Fibroblast of lung (primary cell): ENCODE measurements around the gene LRRC70. TPM values are rescaled to one million over a fixed set of nuclear protein-coding genes. Genes with fewer than 3 reads are reported as not detected.

Source experiments
- DNase-seq, 2 donors: peaks; one replicate each; pipeline versions ENCODE4 v3.0.0 to v3.0.0-alpha.2; 2010; ENCODE audit warnings: low read depth in 2 of 2
- H2AFZ ChIP-seq: 2 replicates; pipeline ENCODE4 v1.5.1; 2012; ENCODE audit warnings: low read length, control low read depth, inconsistent platforms
- H3K27ac ChIP-seq: 2 replicates; pipeline ENCODE4 v1.5.1; 2011; ENCODE audit warnings: low read length, control low read depth; ENCODE audit not compliant: insufficient read depth
- H3K27me3 ChIP-seq: 2 replicates; pipeline ENCODE4 v1.5.1; 2011; ENCODE audit warnings: mild to moderate bottlenecking, low read length; ENCODE audit not compliant: control insufficient read depth, insufficient read depth
- H3K36me3 ChIP-seq: 2 replicates; pipeline ENCODE4 v1.5.1; 2011; ENCODE audit warnings: low read length; ENCODE audit not compliant: control insufficient read depth, insufficient read depth
- H3K4me1 ChIP-seq: 2 replicates; pipeline ENCODE4 v1.5.1; 2011; ENCODE audit warnings: low read length; ENCODE audit not compliant: control insufficient read depth, insufficient read depth; ENCODE audit errors: extremely low read depth
- H3K4me2 ChIP-seq: 2 replicates; pipeline ENCODE4 v1.5.1; 2011; ENCODE audit warnings: low read length, control low read depth; ENCODE audit not compliant: insufficient read depth; ENCODE audit errors: extremely low read depth
- H3K4me3 ChIP-seq, 4 experiments: fragments of 200-600 bp in 1 of 4; sonication (generic) in 1 of 4; replicated peaks in 1 of 4; 2 replicates each; pipeline ENCODE4 v1.5.1; 2011 to 2016; ENCODE audit warnings: low read length in 4 of 4, low read depth in 3 of 4, mild to moderate bottlenecking in 3 of 4, control low read depth in 2 of 4, inconsistent platforms in 1 of 4, mixed read lengths in 1 of 4; ENCODE audit not compliant: insufficient read depth in 1 of 4; ENCODE audit errors: control extremely low read depth in 1 of 4
- H3K79me2 ChIP-seq: 2 replicates; pipeline ENCODE4 v1.5.1; 2012; ENCODE audit warnings: mild to moderate bottlenecking, low read length, inconsistent platforms; ENCODE audit not compliant: control insufficient read depth, insufficient read depth
- H3K9ac ChIP-seq: 2 replicates; pipeline ENCODE4 v1.5.1; 2011; ENCODE audit warnings: mild to moderate bottlenecking, low read length, control low read depth; ENCODE audit not compliant: insufficient read depth
- H3K9me3 ChIP-seq: 2 replicates; pipeline ENCODE4 v1.5.1; 2012; ENCODE audit warnings: low read depth, low read length; ENCODE audit not compliant: control insufficient read depth, insufficient read depth
- H4K20me1 ChIP-seq: 2 replicates; pipeline ENCODE4 v1.5.1; 2011; ENCODE audit warnings: low read length; ENCODE audit not compliant: control insufficient read depth, insufficient read depth; ENCODE audit errors: extremely low read depth
- EZH2 ChIP-seq: IDR thresholded peaks from 2 replicates; pipeline ENCODE4 v1.5.1; 2012; ENCODE audit warnings: low read length, control low read depth, mild to moderate bottlenecking; ENCODE audit errors: missing control alignments
- polyA plus RNA-seq, 2 donors: library from polyadenylated mRNA; depleted of rRNA in 1 of 2; stranded (reverse) in 1 of 2; unstranded in 1 of 2; fragments of >200 nt; gene quantifications; 2 replicates each; pipeline ENCODE4 v1.2.1, GENCODE V29; 2011 to 2012; ENCODE audit warnings: missing spikeins in 1 of 2
- total RNA-seq: library from RNA; depleted of rRNA; stranded (reverse); fragments of >200 nt; gene quantifications from 2 replicates; pipeline ENCODE4 v1.2.1, GENCODE V29; 2014
- TF ChIP-seq, protein P1 (sequence below), 2 donors: IDR thresholded peaks in 1 of 2; conservative IDR thresholded peaks in 1 of 2; 1 replicate in 1 of 2; 2 replicates in 1 of 2; pipeline ENCODE4 v1.5.1; 2011 to 2012; ENCODE audit warnings: low read length in 2 of 2, control low read depth in 1 of 2, inconsistent platforms in 1 of 2, low read depth in 1 of 2, mild to moderate bottlenecking in 1 of 2

LRRC70 gene
- total and polyA plus RNA-seq, 2 donors (not counting 1 experiment from before 2014, with no cell fraction given), result 0.34 to 1.3 TPM

DNA sequence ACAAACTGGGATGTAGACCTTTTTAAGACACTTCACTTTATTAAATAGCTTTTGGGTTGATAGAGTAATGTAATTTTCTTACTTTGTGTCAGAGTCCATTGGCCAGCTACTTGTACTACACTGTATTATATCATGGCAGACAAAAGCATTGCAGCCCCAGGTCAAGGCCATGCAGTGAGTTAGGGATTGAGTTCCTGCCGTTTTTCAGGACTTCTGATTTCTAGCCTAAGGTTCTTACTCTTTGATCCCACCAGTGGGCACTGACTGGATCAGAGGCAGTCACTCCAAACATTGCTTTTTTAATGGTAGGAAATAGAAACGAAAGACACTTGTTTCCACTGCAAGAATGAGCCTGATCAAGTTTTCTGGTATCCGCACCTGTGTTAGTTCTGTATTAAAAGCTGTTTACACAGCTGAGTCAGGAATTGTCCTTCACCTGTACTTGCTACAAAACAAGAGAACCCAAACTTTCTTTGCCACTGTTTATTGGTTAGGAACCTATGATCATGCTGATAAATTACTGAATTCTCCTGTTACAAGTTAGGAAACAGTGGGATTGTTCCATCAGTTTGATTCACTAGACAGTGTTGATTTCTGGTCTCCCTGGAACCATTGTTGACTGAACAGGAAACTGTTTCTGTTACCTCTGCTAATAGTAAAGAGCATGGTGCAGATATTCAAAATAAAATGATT, 22.1 kb downstream of the LRRC70 start:
- H3K36me3 ChIP-seq, result no peaks in the 10 kb centered on the region
- no peak overlapping the region for H3K4me3 ChIP-seq
- H3K9me3 ChIP-seq, result no peaks in the 10 kb centered on the region
- H2AFZ ChIP-seq, result no peak overlapping the region
- no peak overlapping the region for H3K9ac ChIP-seq
- no peak overlapping the region for H3K4me2 ChIP-seq
- no peak for DNase-seq
- no peaks in the 10 kb centered on the region for H3K27me3 ChIP-seq
- H3K4me1 ChIP-seq, result no peaks in the 10 kb centered on the region
- no peak for TF ChIP-seq EZH2
- TF ChIP-seq, protein P1, sequence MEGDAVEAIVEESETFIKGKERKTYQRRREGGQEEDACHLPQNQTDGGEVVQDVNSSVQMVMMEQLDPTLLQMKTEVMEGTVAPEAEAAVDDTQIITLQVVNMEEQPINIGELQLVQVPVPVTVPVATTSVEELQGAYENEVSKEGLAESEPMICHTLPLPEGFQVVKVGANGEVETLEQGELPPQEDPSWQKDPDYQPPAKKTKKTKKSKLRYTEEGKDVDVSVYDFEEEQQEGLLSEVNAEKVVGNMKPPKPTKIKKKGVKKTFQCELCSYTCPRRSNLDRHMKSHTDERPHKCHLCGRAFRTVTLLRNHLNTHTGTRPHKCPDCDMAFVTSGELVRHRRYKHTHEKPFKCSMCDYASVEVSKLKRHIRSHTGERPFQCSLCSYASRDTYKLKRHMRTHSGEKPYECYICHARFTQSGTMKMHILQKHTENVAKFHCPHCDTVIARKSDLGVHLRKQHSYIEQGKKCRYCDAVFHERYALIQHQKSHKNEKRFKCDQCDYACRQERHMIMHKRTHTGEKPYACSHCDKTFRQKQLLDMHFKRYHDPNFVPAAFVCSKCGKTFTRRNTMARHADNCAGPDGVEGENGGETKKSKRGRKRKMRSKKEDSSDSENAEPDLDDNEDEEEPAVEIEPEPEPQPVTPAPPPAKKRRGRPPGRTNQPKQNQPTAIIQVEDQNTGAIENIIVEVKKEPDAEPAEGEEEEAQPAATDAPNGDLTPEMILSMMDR (conservative IDR thresholded peaks at IDR 0.05 in 1 of 2, IDR thresholded peaks at IDR 0.05 in 1 of 2; ENCODE audit: low read depth in 1 of 2, low read length in 2 of 2), result no peak
- H3K79me2 ChIP-seq, result no peaks in the 10 kb centered on the region
- no peak overlapping the region for H3K27ac ChIP-seq
- H4K20me1 ChIP-seq, result no peaks in the 10 kb centered on the region

DNA sequence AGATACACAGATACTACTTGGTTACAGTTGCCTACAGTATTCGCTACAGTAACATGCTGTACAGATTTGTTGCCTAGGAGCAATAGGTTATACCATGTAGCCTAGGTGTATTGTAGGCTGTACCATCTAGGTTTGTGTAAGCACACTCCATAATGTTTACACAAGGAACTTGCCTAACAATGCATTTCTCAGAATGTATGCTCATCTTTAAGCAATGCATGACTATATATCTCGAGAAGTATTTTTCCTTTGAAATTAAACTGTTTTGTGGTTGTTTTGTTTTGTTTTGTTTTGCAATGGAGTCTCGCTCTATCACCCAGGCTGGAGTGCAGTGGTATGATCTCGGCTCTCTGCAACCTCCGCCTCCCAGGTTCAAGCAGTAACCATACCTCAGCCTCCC, 25.3 kb downstream of the LRRC70 start:
- Histone ChIP-seq H3K36me3 (no peaks in the 10 kb centered on the region), H2AFZ (no peak overlapping the region), H3K27ac (no peak overlapping the region), H3K4me2 (no peak overlapping the region), H4K20me1 (no peaks in the 10 kb centered on the region), H3K79me2 (no peaks in the 10 kb centered on the region), H3K9me3 (no peaks in the 10 kb centered on the region), H3K4me3 (no peak overlapping the region), H3K4me1 (no peaks in the 10 kb centered on the region), H3K9ac (no peak overlapping the region), H3K27me3 (no peaks in the 10 kb centered on the region)
- no peak for TF ChIP-seq EZH2
- TF ChIP-seq, protein P1 (conservative IDR thresholded peaks at IDR 0.05 in 1 of 2, IDR thresholded peaks at IDR 0.05 in 1 of 2; ENCODE audit: low read depth in 1 of 2, low read length in 2 of 2), result no peak
- DNase-seq, result no peak

DNA sequence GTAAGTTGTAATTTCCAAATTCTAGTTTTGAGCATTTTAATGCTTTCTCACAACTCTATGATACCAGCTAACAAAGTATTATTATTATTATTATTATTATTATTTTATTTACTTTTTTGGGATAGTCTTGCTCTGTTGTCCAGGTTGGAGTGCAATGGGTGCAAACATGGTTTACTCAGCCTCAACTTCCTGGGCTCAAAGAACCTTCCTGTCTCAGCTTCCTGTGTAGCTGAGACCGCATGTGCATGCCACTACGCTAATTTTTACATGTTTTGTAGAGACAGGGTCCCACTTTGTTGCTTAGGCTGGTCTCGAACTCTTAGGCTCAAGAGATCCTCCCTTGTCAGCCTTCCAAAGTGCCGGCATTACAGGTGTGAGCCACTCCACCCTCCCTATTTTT, 27.0 kb downstream of the LRRC70 start:
- no peaks in the 10 kb centered on the region for H3K79me2 ChIP-seq
- no peak overlapping the region for H3K4me2 ChIP-seq
- no peaks in the 10 kb centered on the region for H4K20me1 ChIP-seq
- H3K27me3 ChIP-seq, result no peaks in the 10 kb centered on the region
- no peak for DNase-seq
- no peak overlapping the region for H3K9ac ChIP-seq
- H3K27ac ChIP-seq, result no peak overlapping the region
- no peaks in the 10 kb centered on the region for H3K36me3 ChIP-seq
- no peaks in the 10 kb centered on the region for H3K9me3 ChIP-seq
- H3K4me1 ChIP-seq, result no peaks in the 10 kb centered on the region
- H2AFZ ChIP-seq, result no peak overlapping the region
- TF ChIP-seq, protein P1 (conservative IDR thresholded peaks at IDR 0.05 in 1 of 2, IDR thresholded peaks at IDR 0.05 in 1 of 2; ENCODE audit: low read depth in 1 of 2, low read length in 2 of 2), result no peak
- TF ChIP-seq EZH2, result no peak
- no peak overlapping the region for H3K4me3 ChIP-seq
